ENCODE data around the gene MGAT4A.
"Not testable (repeated sequence)": the region's sequence is repeated elsewhere in the genome, so short reads cannot be mapped to it uniquely, and the experiment has no call there.

Gene MGAT4A

GRCh38 chr2:98732430-98733051 is 1.6 kb upstream of the MGAT4A start:
- Histone ChIP-seq H3K4me3 (ENCODE audit: low read depth, low read length) (no peak overlapping the region), H3K27me3 (ENCODE audit: insufficient read depth, low read depth, severe bottlenecking) (no peaks in the 10 kb centered on the region)
- no peak for DNase-seq

DNA sequence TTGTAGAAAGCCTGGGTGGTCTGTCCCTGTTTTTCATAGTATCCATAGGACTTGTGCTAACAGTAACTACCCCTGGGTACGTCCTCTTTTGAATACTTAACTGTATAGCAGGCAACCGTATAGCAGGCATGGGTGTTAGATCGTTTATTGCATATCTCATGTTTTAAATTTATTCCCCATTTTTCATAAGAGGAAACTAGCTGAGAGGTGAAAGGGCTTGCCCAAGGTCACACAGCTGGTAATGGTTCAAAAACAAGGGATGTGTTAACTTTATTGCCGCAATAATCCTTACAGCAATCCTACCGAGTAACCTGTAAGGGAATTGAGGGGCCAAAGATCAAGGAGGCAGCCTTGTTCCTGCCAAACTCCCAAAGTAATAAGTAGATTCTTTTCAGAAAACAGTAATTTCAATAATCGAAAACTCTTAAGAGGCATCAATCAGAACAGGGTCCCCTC is 990 bp upstream of the MGAT4A start:
- no peak overlapping the region for H3K27ac ChIP-seq
- H3K9me3 ChIP-seq (ENCODE audit: severe bottlenecking), result no peaks in the 10 kb centered on the region
- TF ChIP-seq, protein P1, sequence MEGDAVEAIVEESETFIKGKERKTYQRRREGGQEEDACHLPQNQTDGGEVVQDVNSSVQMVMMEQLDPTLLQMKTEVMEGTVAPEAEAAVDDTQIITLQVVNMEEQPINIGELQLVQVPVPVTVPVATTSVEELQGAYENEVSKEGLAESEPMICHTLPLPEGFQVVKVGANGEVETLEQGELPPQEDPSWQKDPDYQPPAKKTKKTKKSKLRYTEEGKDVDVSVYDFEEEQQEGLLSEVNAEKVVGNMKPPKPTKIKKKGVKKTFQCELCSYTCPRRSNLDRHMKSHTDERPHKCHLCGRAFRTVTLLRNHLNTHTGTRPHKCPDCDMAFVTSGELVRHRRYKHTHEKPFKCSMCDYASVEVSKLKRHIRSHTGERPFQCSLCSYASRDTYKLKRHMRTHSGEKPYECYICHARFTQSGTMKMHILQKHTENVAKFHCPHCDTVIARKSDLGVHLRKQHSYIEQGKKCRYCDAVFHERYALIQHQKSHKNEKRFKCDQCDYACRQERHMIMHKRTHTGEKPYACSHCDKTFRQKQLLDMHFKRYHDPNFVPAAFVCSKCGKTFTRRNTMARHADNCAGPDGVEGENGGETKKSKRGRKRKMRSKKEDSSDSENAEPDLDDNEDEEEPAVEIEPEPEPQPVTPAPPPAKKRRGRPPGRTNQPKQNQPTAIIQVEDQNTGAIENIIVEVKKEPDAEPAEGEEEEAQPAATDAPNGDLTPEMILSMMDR (IDR thresholded peaks at IDR 0.05; ENCODE audit: low read depth, low read length), result no peak
- DNase-seq, result no peak
- H3K36me3 ChIP-seq, result no peaks in the 10 kb centered on the region
- H3K4me3 ChIP-seq (ENCODE audit: low read depth, low read length), result peak overlapping the region; percentile 69
- H3K27me3 ChIP-seq (ENCODE audit: insufficient read depth, low read depth, severe bottlenecking), result no peaks in the 10 kb centered on the region

More at GRCh38 chr2:98732430-98733051, 1.6 kb upstream of the MGAT4A start:
- Histone ChIP-seq H3K9me3 (ENCODE audit: severe bottlenecking) (no peaks in the 10 kb centered on the region), H3K27ac (no peak overlapping the region), H3K36me3 (no peaks in the 10 kb centered on the region)
- TF ChIP-seq, protein P1 (IDR thresholded peaks at IDR 0.05; ENCODE audit: low read depth, low read length), result no peak

DNA sequence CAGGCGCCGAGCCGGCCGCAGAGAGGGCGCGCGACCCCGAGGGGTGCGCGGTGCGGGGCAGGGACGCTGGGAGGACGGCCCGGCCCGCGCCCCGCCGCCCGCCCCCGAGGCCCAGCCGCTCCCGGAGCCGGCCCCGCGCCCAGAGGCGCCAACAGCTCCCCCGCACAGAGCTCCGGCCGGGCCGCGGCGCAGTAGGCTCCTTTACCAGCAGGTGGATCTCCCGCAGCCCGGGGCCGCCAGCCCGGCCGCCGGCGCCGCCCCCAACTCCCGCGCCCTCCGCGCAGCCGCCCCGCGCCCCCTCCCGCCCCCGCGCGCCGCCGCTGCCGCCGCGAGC is 258 bp downstream of the MGAT4A start:
- no peaks in the 10 kb centered on the region for H3K36me3 ChIP-seq
- peak; percentile 55 for DNase-seq
- no peak overlapping the region for H3K27ac ChIP-seq
- TF ChIP-seq, protein P1 (IDR thresholded peaks at IDR 0.05; ENCODE audit: low read depth, low read length), result 0 out of 2 replicates have a peak, but pooled peaks have one; percentile 19
- H3K9me3 ChIP-seq (ENCODE audit: severe bottlenecking), result no peaks in the 10 kb centered on the region
- no peaks in the 10 kb centered on the region for H3K27me3 ChIP-seq (ENCODE audit: insufficient read depth, low read depth, severe bottlenecking)
- H3K4me3 ChIP-seq (ENCODE audit: low read depth, low read length), result peak overlapping the region; percentile 46

- no peaks in the 10 kb centered on the region for H3K36me3 ChIP-seq
- DNase-seq, result peak; percentile 44
- TF ChIP-seq, protein P1 (IDR thresholded peaks at IDR 0.05; ENCODE audit: low read depth, low read length), result no peak
- H3K4me3 ChIP-seq (ENCODE audit: low read depth, low read length), result peak overlapping the region; percentile 46
- no peaks in the 10 kb centered on the region for H3K27me3 ChIP-seq (ENCODE audit: insufficient read depth, low read depth, severe bottlenecking)
- no peak overlapping the region for H3K27ac ChIP-seq
- no peaks in the 10 kb centered on the region for H3K9me3 ChIP-seq (ENCODE audit: severe bottlenecking)
Observed at GRCh38 chr2:98730053-98730706, 752 bp downstream of the MGAT4A start.

- DNase-seq, result no peak
- Histone ChIP-seq H3K36me3 (no peaks in the 10 kb centered on the region), H3K9me3 (ENCODE audit: severe bottlenecking) (no peaks in the 10 kb centered on the region), H3K27ac (no peak overlapping the region), H3K27me3 (ENCODE audit: insufficient read depth, low read depth, severe bottlenecking) (no peaks in the 10 kb centered on the region), H3K4me3 (ENCODE audit: low read depth, low read length) (peak overlapping the region; percentile 46)
- TF ChIP-seq, protein P1 (IDR thresholded peaks at IDR 0.05; ENCODE audit: low read depth, low read length), result no peak
Observed at GRCh38 chr2:98729652-98730051, 1.3 kb downstream of the MGAT4A start.

DNA sequence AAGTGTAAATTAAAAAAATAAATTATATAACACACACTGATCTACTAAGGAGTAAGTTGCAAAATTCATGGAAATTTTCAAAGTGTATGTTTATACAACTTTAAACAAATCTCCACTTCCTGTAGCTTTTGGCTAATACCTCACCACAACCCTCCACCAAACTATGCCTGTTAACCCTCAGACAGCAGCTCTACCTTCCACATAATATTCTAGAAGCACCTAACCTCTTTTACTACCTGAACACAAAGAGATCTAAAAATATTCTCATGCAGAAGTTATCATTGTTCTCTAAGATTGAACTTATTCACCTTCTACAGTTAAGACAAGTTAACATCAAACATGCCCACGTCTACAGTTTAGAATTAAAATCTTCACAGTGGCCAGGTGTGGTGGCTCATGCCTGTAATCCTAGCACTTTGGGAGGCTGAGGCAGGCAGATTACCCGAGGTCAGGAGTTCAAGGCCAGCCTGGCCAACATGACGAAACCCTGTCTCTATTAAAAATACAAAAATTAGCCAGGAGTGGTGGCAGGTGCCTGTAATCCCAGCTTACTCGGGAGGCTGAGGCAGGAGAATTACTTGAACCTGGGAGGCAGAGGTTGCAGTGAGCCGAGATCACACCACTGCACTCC is 2.7 kb downstream of the MGAT4A start:
- not testable (repeated sequence) for H3K36me3 ChIP-seq; DNase-seq; H3K27me3 ChIP-seq (ENCODE audit: insufficient read depth, low read depth, severe bottlenecking); H3K9me3 ChIP-seq (ENCODE audit: severe bottlenecking); H3K4me3 ChIP-seq (ENCODE audit: low read depth, low read length); H3K27ac ChIP-seq
